Measurements from ENCODE around the gene TRNAU1AP.

DNA sequence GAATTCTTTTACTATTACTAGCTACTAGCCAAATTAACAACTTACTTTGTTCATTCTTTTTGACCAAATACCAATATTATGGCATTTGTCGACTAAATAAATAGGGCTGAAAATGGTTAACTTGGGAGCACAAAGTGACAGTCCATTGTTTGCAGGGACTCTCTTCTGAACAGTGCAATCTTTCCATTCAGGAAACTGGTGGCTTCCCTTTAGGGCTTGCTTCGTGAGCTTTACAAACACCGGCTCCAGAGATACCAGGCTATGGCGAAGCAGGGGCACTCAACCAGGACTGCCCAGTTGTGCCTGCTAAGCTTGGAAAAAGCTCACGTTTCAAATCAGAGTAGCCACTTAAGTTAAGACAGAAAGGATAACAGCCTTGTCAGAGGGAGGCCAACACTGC is 51.5 kb downstream of the TRNAU1AP start:
- TF ChIP-seq CTCF (IDR thresholded peaks at IDR 0.05; ENCODE audit: low read depth, low read length) (no peak), EZH2phosphoT487 (IDR thresholded peaks at IDR 0.05; ENCODE audit: low read depth) (no peak)

Data from OCI-LY3 (cell line).